ENCODE data around the gene RFC4.

DNA sequence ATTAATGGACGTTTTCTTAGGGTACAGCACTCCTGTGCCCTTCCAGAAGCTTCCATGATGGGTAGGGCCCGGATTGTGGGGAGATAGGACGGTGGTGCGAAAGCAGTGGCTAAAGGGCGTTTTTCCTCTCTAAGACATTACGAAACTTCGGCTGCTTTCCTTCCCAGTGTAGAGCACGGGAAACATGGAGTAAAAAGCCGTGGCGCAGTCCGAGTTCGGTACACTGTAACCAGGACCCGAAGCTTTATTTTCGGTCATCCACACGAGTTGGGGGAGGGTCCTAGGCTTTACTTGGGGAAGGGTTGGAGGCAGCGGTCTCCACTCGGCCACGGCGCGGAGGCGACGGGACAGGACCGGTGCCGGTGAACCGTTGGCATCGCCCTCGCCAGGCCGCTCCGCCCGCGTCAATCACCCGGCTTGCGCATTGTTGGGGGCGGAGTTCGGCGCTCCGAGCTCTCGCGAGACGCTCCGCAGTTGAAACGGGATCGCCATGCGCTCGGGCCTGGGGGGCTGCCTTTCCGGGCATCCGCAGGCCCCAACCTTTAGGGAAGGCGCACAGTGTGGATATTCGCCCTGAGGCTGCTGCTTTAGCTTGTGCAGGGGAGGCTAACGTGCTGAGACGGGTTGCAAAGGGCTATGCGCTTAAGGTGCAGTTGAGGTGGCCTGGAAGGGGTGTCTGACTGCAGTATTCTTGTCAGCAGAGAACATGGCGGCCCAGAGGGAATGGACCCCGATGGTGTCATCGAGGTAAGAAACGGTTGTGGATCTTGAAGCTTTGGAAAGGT is 22.4 kb downstream of the RFC4 start:
- TF ChIP-seq CTCF (IDR thresholded peaks at IDR 0.05; ENCODE audit: poor library complexity) = no peak
- TF ChIP-seq EZH2 (IDR thresholded peaks at IDR 0.05; ENCODE audit: borderline replicate concordance) = no peak
